ENCODE data around the gene MVK.
"Not testable (repeated sequence)": the region's sequence is repeated elsewhere in the genome, so short reads cannot be mapped to it uniquely, and the experiment has no call there.

Gene MVK

DNA sequence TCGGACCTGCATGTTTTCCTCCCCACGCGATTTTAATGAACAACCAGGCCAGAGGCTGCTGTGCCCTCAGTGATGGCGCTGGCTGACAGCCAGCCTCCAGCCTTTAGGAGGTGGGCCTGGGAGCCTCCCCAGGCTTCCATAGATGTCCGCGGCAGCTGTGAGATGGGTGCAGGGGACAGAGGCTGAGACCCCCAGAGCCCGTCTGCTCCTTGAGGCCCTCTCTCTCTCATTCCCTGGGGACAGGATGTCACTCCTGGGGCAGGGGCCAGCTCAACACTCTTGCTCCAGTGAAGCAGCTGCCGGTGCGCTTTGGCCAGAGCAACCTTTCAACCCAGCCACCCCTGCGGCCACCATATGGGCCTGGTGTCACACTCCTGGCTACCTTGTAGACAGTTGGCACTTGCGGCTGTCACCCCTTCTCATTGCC, 24.8 kb downstream of the MVK start:
- Histone ChIP-seq H3K27ac (ENCODE audit: low read depth, low read length) (no peak overlapping the region), H3K4me3 (ENCODE audit: low read length) (no peak overlapping the region), H3K36me3 (ENCODE audit: control insufficient read depth, insufficient read depth, low read length) (peaks cover 3% of the 10 kb centered on the region), H3K9ac (ENCODE audit: low read length) (no peak overlapping the region), H3K4me1 (ENCODE audit: control insufficient read depth, insufficient read depth, low read length) (peaks cover 3% of the 10 kb centered on the region), H3K27me3 (ENCODE audit: control insufficient read depth, insufficient read depth, low read length) (no peaks in the 10 kb centered on the region)

DNA sequence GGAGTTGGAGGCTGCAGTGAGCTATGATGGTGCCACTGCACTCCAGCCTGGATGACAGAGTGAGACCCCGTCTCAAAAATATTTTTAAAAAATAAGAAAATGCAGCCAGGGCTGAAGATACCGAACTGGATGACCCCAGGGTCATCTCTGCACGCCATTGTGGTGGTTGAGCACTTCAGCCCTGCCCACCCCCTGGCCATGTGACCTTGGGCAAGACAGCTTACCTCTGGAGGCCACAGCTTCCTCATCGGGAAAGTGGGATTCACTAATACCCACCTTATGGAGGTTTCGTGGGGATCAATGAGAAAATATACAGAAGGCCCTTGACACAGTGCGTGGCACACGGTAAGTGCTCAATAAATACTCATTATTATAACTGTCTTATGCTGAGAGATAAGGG, 25.5 kb downstream of the MVK start:
- Histone ChIP-seq H3K36me3 (ENCODE audit: control insufficient read depth, insufficient read depth, low read length) (peaks cover 3% of the 10 kb centered on the region), H3K4me1 (ENCODE audit: control insufficient read depth, insufficient read depth, low read length) (peaks cover 3% of the 10 kb centered on the region), H3K27me3 (ENCODE audit: control insufficient read depth, insufficient read depth, low read length) (no peaks in the 10 kb centered on the region), H3K4me3 (ENCODE audit: low read length) (no peak overlapping the region), H3K27ac (ENCODE audit: low read depth, low read length) (no peak overlapping the region), H3K9ac (ENCODE audit: low read length) (no peak overlapping the region)

DNA sequence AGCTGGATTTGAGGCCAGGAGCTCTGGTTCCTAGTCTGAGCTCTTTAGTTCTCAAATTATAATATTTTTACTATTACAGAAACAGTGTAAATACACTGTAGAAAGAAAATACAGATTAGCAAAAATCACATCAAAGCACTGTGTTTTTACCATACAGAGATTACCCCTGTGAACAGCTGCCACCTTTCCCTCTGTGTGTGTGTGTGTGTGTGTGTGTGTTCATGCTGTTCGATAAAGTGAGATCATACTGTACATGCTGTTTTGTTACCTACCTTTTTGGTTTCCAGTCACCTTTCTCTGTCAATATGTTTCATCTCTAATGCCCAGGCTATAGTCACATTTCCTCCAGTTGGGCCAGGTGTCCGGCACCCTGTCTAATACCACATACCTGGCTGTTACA, 26.9 kb downstream of the MVK start:
- no peak overlapping the region for H3K4me3 ChIP-seq (ENCODE audit: low read length)
- H3K27me3 ChIP-seq (ENCODE audit: control insufficient read depth, insufficient read depth, low read length), result peaks cover 3% of the 10 kb centered on the region
- H3K9ac ChIP-seq (ENCODE audit: low read length), result no peak overlapping the region
- H3K4me1 ChIP-seq (ENCODE audit: control insufficient read depth, insufficient read depth, low read length), result peaks cover 3% of the 10 kb centered on the region
- H3K27ac ChIP-seq (ENCODE audit: low read depth, low read length), result no peak overlapping the region
- no peaks in the 10 kb centered on the region for H3K36me3 ChIP-seq (ENCODE audit: control insufficient read depth, insufficient read depth, low read length)

DNA sequence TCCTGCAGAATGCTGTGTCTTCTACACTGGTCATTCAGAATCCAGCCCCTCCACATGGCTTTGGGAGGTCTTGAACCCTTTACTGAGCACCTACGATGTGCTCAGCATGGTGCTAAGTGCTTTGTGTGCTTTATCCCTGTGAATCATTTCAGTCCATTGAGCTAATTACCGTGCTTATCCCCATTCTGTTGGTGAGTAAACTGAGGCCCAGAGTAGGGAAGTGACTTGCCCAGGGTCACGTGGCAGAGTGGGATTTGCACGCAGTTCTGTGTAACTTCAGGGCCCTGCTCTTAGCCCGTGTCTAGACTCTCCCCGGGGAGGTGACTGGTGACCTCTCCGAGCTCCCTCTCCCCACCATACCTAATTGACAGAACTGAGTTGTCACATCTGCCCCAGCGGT, 27.4 kb downstream of the MVK start:
- Histone ChIP-seq H3K27me3 (ENCODE audit: control insufficient read depth, insufficient read depth, low read length) (peaks cover 6% of the 10 kb centered on the region), H3K4me1 (ENCODE audit: control insufficient read depth, insufficient read depth, low read length) (peaks cover 3% of the 10 kb centered on the region), H3K4me3 (ENCODE audit: low read length) (no peak overlapping the region), H3K36me3 (ENCODE audit: control insufficient read depth, insufficient read depth, low read length) (no peaks in the 10 kb centered on the region), H3K27ac (ENCODE audit: low read depth, low read length) (no peak overlapping the region), H3K9ac (ENCODE audit: low read length) (no peak overlapping the region)

DNA sequence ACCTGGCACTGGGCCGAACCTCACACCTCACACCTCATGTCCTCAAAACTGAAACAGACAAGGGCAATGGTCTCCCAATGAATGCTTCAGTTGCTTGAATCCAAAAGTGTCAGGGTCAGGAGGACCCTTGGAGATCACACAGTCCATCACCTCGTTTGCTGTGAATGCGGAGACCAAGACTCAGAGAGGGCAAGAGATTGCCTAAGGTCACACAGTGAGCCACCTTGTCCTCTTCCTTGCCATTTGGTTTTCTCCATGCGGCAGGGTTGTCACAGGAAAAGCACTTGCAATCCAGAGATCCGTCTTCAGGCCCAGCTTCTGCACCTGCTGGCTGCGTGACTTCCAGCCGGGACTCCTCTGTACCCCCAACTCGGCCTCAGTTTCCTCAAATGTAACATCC, 28.0 kb downstream of the MVK start:
- H3K27me3 ChIP-seq (ENCODE audit: control insufficient read depth, insufficient read depth, low read length), result peaks cover 6% of the 10 kb centered on the region
- no peak overlapping the region for H3K4me3 ChIP-seq (ENCODE audit: low read length)
- H3K36me3 ChIP-seq (ENCODE audit: control insufficient read depth, insufficient read depth, low read length), result no peaks in the 10 kb centered on the region
- peaks cover 3% of the 10 kb centered on the region for H3K4me1 ChIP-seq (ENCODE audit: control insufficient read depth, insufficient read depth, low read length)
- H3K9ac ChIP-seq (ENCODE audit: low read length), result no peak overlapping the region
- no peak overlapping the region for H3K27ac ChIP-seq (ENCODE audit: low read depth, low read length)

DNA sequence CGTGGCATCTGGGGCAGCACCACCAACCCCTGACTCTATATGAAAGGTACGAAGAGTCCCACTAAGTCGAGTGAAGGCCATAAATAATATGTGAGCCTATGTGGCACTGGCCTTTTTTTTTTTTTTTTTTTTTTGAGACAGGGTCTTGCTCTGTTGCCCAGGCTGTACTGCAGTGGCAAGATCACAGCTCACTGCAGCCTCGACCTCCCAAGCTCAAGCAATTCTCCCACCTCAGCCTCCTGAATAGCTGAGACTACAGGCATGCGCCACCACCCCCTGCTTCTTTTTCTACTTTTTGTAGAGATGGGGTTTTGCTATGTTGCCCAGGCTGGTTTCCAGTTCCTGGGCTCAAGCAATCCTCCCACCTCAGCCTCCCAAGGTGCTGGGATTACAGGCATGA, 28.5 kb downstream of the MVK start:
- not testable (repeated sequence) for H3K36me3 ChIP-seq (ENCODE audit: control insufficient read depth, insufficient read depth, low read length); H3K4me3 ChIP-seq (ENCODE audit: low read length); H3K4me1 ChIP-seq (ENCODE audit: control insufficient read depth, insufficient read depth, low read length); H3K9ac ChIP-seq (ENCODE audit: low read length); H3K27ac ChIP-seq (ENCODE audit: low read depth, low read length); H3K27me3 ChIP-seq (ENCODE audit: control insufficient read depth, insufficient read depth, low read length)

DNA sequence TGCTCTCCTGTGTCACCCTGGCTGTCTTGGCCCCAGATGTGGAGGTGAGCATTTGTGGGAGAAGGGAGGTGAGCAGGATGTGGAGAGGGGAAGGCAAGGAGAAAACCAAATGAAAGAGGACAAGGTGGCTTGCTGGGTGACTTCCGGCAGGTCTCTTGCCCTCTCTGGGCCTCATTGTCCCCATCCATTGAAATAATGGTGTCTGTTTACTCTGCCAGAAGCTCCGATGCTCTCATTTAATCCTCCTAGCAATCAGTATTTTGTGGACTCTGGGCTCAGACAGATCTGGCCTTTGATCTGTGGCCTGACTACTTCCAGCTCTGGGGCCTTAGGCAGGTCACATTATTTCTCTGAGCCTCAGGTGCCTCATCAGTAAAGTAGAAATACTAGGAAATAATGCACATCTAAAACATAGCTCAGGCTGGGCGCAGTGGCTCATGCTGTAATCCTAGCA, 30.6 kb downstream of the MVK start:
- no peaks in the 10 kb centered on the region for H3K36me3 ChIP-seq (ENCODE audit: control insufficient read depth, insufficient read depth, low read length)
- H3K27me3 ChIP-seq (ENCODE audit: control insufficient read depth, insufficient read depth, low read length), result peaks cover 6% of the 10 kb centered on the region
- H3K27ac ChIP-seq (ENCODE audit: low read depth, low read length), result no peak overlapping the region
- no peak overlapping the region for H3K4me3 ChIP-seq (ENCODE audit: low read length)
- no peaks in the 10 kb centered on the region for H3K4me1 ChIP-seq (ENCODE audit: control insufficient read depth, insufficient read depth, low read length)
- H3K9ac ChIP-seq (ENCODE audit: low read length), result no peak overlapping the region

DNA sequence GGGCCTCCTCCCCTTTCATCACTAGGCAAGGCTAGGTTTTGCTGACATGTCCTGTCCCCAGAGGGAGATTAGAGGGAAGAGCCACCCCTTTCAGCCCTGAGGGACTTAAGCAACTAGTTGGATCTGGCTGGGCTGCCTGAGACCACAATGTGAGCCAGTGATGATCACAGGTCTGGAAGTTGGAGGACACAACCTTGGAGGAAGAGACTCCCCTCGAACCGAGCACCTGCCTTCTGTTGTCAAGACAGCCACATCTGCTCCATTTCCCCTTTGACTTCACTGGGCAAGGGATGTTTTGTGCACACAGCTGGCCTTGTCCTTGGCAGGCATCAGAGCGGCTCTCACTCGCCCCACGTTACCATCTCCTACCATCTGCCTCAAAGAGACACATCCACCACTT, 31.4 kb downstream of the MVK start:
- Histone ChIP-seq H3K9ac (ENCODE audit: low read length) (no peak overlapping the region), H3K4me3 (ENCODE audit: low read length) (no peak overlapping the region), H3K4me1 (ENCODE audit: control insufficient read depth, insufficient read depth, low read length) (no peaks in the 10 kb centered on the region), H3K36me3 (ENCODE audit: control insufficient read depth, insufficient read depth, low read length) (no peaks in the 10 kb centered on the region), H3K27ac (ENCODE audit: low read depth, low read length) (no peak overlapping the region), H3K27me3 (ENCODE audit: control insufficient read depth, insufficient read depth, low read length) (peaks cover 8% of the 10 kb centered on the region)

DNA sequence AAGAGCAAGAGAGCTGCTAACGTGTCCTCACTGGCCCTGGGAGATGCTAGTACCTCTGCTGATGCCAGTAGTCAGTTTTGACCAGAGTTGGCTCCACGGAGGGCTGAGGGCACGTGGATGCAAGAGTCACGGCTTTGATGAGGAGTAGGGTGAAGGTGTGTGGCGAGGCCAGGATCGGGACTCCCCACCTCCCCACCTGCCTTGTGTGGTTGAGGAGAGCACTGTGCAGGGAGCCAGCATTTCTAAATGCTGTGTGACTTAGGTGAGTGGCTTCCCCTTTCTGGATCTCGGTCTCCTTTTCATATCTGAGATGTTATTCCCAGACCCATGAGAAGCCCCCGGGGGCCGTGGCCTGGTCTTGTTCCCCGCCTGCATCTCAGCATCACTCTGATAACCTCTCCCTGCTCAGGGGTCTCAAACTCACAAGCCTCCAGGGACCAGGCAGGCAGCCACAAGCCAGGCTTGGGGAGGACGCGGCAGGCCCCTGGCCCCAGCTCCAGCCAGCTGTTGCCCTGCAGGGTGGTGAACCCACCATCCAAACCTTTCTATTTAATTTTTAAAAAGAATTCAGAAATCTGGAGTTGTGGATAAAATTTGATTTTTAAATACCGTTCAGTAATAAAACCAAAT, 32.1 kb downstream of the MVK start:
- Histone ChIP-seq H3K27me3 (ENCODE audit: control insufficient read depth, insufficient read depth, low read length) (peaks cover 8% of the 10 kb centered on the region), H3K9ac (ENCODE audit: low read length) (no peak overlapping the region), H3K4me1 (ENCODE audit: control insufficient read depth, insufficient read depth, low read length) (no peaks in the 10 kb centered on the region), H3K4me3 (ENCODE audit: low read length) (no peak overlapping the region), H3K36me3 (ENCODE audit: control insufficient read depth, insufficient read depth, low read length) (no peaks in the 10 kb centered on the region), H3K27ac (ENCODE audit: low read depth, low read length) (no peak overlapping the region)

DNA sequence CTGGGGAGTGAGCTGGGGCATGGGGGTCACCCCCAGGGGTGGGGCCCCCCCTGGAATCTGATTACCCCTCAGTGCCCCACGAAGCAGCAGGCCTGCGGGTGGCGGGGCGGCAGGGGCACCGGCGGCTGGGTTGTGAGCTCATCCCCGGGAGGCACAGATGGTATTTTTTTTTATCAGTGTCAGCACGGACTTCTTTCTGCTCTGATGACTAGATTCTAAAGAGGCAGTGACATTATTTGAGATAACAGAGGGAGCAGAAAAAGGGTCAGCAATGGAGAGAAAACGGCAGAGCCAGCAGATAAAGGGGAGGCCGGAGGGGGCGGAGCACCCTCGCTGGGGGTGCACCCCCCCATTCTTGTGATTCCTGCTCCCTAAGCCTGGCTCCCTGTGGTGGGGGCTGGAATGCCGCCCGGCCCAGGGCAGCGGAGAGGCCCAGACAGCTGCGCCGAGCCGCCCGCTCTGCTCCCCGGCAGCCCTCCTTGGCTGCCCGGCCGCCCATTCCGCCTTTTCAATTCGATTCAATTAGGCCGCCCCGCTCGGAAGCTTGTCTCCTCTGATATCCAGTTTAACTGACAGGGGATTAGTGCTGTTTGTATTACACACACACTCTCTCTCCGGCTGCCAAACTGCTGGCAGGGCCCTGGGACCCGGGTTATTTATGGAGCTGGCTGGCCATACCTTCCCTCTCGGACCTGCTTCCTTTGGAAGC, 32.9 kb downstream of the MVK start:
- Histone ChIP-seq H3K9ac (ENCODE audit: low read length) (no peak overlapping the region), H3K4me1 (ENCODE audit: control insufficient read depth, insufficient read depth, low read length) (no peaks in the 10 kb centered on the region), H3K4me3 (ENCODE audit: low read length) (no peak overlapping the region), H3K36me3 (ENCODE audit: control insufficient read depth, insufficient read depth, low read length) (no peaks in the 10 kb centered on the region), H3K27ac (ENCODE audit: low read depth, low read length) (no peak overlapping the region), H3K27me3 (ENCODE audit: control insufficient read depth, insufficient read depth, low read length) (peaks cover 8% of the 10 kb centered on the region)

DNA sequence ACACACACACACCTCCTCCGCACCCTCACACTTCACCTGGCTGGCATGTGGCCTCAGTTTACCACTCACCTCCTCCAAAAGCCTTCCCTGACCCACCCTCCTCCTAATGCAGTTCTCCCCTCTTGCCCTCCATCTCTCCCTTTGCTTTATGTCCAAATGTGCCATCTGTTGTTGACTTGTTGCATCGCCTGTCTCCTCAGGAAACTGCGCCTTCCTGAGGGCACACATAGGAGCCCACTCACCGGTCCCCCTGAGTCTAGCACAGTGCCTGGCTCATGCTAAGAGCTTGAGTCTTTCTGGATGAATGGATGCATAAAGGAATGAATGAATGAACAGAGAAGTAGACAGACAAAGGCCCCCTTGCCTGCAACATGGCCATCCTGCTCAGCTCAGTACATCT, 34.0 kb downstream of the MVK start:
- no peak overlapping the region for H3K9ac ChIP-seq (ENCODE audit: low read length)
- no peaks in the 10 kb centered on the region for H3K4me1 ChIP-seq (ENCODE audit: control insufficient read depth, insufficient read depth, low read length)
- peaks cover 8% of the 10 kb centered on the region for H3K27me3 ChIP-seq (ENCODE audit: control insufficient read depth, insufficient read depth, low read length)
- H3K27ac ChIP-seq (ENCODE audit: low read depth, low read length), result no peak overlapping the region
- H3K4me3 ChIP-seq (ENCODE audit: low read length), result no peak overlapping the region
- H3K36me3 ChIP-seq (ENCODE audit: control insufficient read depth, insufficient read depth, low read length), result no peaks in the 10 kb centered on the region

DNA sequence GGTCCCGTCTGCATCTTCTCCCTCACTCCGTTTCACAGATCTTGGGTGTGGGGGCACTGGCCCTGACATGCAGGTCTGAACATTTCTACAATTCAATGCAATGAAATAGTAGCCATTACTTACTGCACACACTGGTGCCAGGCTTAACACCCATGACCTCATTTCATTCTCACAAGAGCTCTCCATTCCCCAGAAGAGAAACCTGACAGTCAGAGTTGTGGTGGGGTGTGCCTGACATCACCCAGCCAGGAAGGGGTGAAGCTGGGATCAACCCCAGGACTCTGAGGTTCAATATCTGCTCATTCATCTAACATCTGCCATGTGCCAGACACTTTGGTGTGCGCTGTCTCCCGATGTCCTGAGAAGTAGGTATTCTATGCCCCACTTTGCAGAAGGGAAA, 34.7 kb downstream of the MVK start:
- Histone ChIP-seq H3K27ac (ENCODE audit: low read depth, low read length) (no peak overlapping the region), H3K9ac (ENCODE audit: low read length) (no peak overlapping the region), H3K4me3 (ENCODE audit: low read length) (no peak overlapping the region), H3K27me3 (ENCODE audit: control insufficient read depth, insufficient read depth, low read length) (peaks cover 8% of the 10 kb centered on the region), H3K36me3 (ENCODE audit: control insufficient read depth, insufficient read depth, low read length) (no peaks in the 10 kb centered on the region), H3K4me1 (ENCODE audit: control insufficient read depth, insufficient read depth, low read length) (no peaks in the 10 kb centered on the region)

DNA sequence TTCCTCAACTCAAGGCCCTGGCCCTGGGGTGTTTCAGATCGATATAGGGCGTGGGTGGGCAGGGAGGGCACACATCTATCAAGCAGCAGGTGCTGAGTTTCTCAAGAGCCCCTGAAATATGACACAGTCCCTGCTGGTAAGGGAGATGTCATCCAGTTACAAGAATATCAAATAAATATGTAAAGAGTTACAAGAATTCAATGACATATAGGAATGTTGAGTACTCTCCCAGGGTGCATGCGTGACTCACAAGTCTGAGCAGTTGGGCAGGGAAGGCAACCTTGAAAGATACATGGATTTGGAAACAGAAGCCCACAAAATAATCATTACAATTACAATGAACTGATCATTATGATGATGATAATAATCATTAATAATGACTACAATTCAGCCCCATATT, 35.2 kb downstream of the MVK start:
- H3K9ac ChIP-seq (ENCODE audit: low read length), result no peak overlapping the region
- no peak overlapping the region for H3K27ac ChIP-seq (ENCODE audit: low read depth, low read length)
- no peaks in the 10 kb centered on the region for H3K36me3 ChIP-seq (ENCODE audit: control insufficient read depth, insufficient read depth, low read length)
- H3K4me3 ChIP-seq (ENCODE audit: low read length), result no peak overlapping the region
- H3K4me1 ChIP-seq (ENCODE audit: control insufficient read depth, insufficient read depth, low read length), result no peaks in the 10 kb centered on the region
- peaks cover 8% of the 10 kb centered on the region for H3K27me3 ChIP-seq (ENCODE audit: control insufficient read depth, insufficient read depth, low read length)
